CD14-positive monocyte (primary cell): ENCODE measurements around the gene C8G. TPM values are rescaled to one million over a fixed set of nuclear protein-coding genes. Genes with fewer than 3 reads are reported as not detected.

ENCODE experiments used
- DNase-seq, 3 donors: peaks; one replicate each; pipeline ENCODE4 v3.0.0-alpha.2; 2011 to 2022
- H2AFZ ChIP-seq: 2 replicates; pipeline ENCODE4 v1.6.0; 2012; ENCODE audit warnings: mild to moderate bottlenecking, low read depth, low read length, inconsistent platforms; ENCODE audit not compliant: insufficient read depth, poor library complexity, severe bottlenecking
- H3K27ac ChIP-seq, 2 donors: 1 replicate in 1 of 2; 2 replicates in 1 of 2; pipeline ENCODE4 v1.5.1; 2012 to 2013; ENCODE audit warnings: low read length in 2 of 2, control low read depth in 1 of 2, inconsistent platforms in 1 of 2, low read depth in 1 of 2, mild to moderate bottlenecking in 1 of 2
- H3K27me3 ChIP-seq, 2 donors: one replicate each; pipeline versions ENCODE4 v1.6.0 to v1.6.1; 2011 to 2013; ENCODE audit warnings: low read length in 2 of 2; ENCODE audit not compliant: control insufficient read depth in 2 of 2, insufficient read depth in 2 of 2
- H3K36me3 ChIP-seq, 2 donors: replicated peaks in 1 of 2; 1 replicate in 1 of 2; 2 replicates in 1 of 2; pipeline versions ENCODE4 v1.5.1 to v1.6.1; 2012 to 2013; ENCODE audit warnings: low read length in 2 of 2, control low read depth in 1 of 2, inconsistent platforms in 1 of 2, mild to moderate bottlenecking in 1 of 2; ENCODE audit not compliant: insufficient read depth in 2 of 2, control insufficient read depth in 1 of 2
- H3K4me1 ChIP-seq, 2 donors: 1 replicate in 1 of 2; 2 replicates in 1 of 2; pipeline versions ENCODE4 v1.5.1 to v1.6.1; 2012 to 2013; ENCODE audit warnings: low read length in 2 of 2, control low read depth in 1 of 2, inconsistent platforms in 1 of 2, mild to moderate bottlenecking in 1 of 2, moderate library complexity in 1 of 2; ENCODE audit not compliant: insufficient read depth in 2 of 2, control insufficient read depth in 1 of 2
- H3K4me2 ChIP-seq: replicated peaks from 2 replicates; pipeline ENCODE3; 2012; ENCODE audit warnings: low read length, moderate library complexity, mild to moderate bottlenecking; ENCODE audit not compliant: poor library complexity, severe bottlenecking; ENCODE audit errors: extremely low read depth
- H3K4me3 ChIP-seq, 3 experiments: fragments of 200-600 bp in 1 of 3; sonication (generic) in 1 of 3; replicated peaks in 1 of 3; 1 replicate in 2 of 3; 2 replicates in 1 of 3; pipeline ENCODE4 v1.5.1; 2011 to 2013; ENCODE audit warnings: low read length in 3 of 3, mild to moderate bottlenecking in 3 of 3, control low read depth in 2 of 3, low read depth in 2 of 3, inconsistent platforms in 1 of 3, moderate library complexity in 1 of 3
- H3K79me2 ChIP-seq: 2 replicates; pipeline ENCODE4 v1.6.0; 2012; ENCODE audit warnings: mild to moderate bottlenecking, control low read depth, inconsistent platforms, low read length, moderate library complexity; ENCODE audit not compliant: insufficient read depth
- H3K9ac ChIP-seq: 2 replicates; pipeline ENCODE4 v1.6.0; 2017; ENCODE audit warnings: low read length, mild to moderate bottlenecking; ENCODE audit not compliant: insufficient read depth, poor library complexity, severe bottlenecking
- H3K9me3 ChIP-seq, 2 donors: replicated peaks in 1 of 2; 1 replicate in 1 of 2; 2 replicates in 1 of 2; pipeline versions ENCODE4 v1.5.1 to v1.6.1; 2012 to 2013; ENCODE audit warnings: low read length in 2 of 2, control low read depth in 1 of 2; ENCODE audit not compliant: control insufficient read depth in 1 of 2, insufficient read depth in 1 of 2
- H4K20me1 ChIP-seq: 2 replicates; pipeline ENCODE4 v1.6.0; 2012; ENCODE audit warnings: mild to moderate bottlenecking, low read length, control low read depth, moderate library complexity; ENCODE audit not compliant: insufficient read depth
- H3K27ac Mint-ChIP-seq, 7 donors: one replicate each; pipeline ENCODE4 v1.8.0; 2020; ENCODE audit warnings: mild to moderate bottlenecking in 7 of 7, mixed read lengths in 7 of 7, moderate library complexity in 6 of 7, inconsistent platforms in 2 of 7
- H3K27me3 Mint-ChIP-seq, 3 donors: one replicate each; pipeline ENCODE4 v1.8.0; 2021 to 2022; ENCODE audit warnings: low read depth in 3 of 3, mild to moderate bottlenecking in 3 of 3, mixed read lengths in 3 of 3, moderate library complexity in 3 of 3, inconsistent platforms in 1 of 3
- H3K36me3 Mint-ChIP-seq, 2 donors: one replicate each; pipeline ENCODE4 v1.8.0; 2020; ENCODE audit warnings: mixed read lengths in 2 of 2, inconsistent platforms in 1 of 2, mild to moderate bottlenecking in 1 of 2
- H3K4me1 Mint-ChIP-seq: one replicate; pipeline ENCODE4 v1.8.0; 2020; ENCODE audit warnings: mild to moderate bottlenecking, mixed read lengths
- H3K4me3 Mint-ChIP-seq, 2 donors: one replicate each; pipeline ENCODE4 v1.8.0; 2020; ENCODE audit warnings: mild to moderate bottlenecking in 2 of 2, mixed read lengths in 2 of 2, moderate library complexity in 1 of 2
- H3K9me3 Mint-ChIP-seq, 7 donors: one replicate each; pipeline ENCODE4 v1.8.0; 2020 to 2022; ENCODE audit warnings: mixed read lengths in 7 of 7, mild to moderate bottlenecking in 6 of 7, moderate library complexity in 6 of 7, inconsistent platforms in 2 of 7
- WGBS: methylation state at CpG from one replicate; pipeline ENCODE4 v1.1.5; 2013; ENCODE audit warnings: missing lambda C conversion rate; ENCODE audit not compliant: insufficient coverage; 5-methylcytosine and 5-hydroxymethylcytosine counted together
- intact Hi-C, 2 donors: fragments of 100-400 bp; cut with micrococcal nuclease; formaldehyde crosslinking; loops; one replicate each; pipeline versions ENCODE4 v1.15.0 to v1.15.1; 2023
- polyA plus RNA-seq, 3 donors: library from polyadenylated mRNA; depleted of rRNA in 1 of 3; unstranded in 2 of 3; stranded (reverse) in 1 of 3; fragments of 300-500 nt in 2 of 3; fragments of >200 nt in 1 of 3; fragmentation: Illumina TruSeq in 2 of 3; gene quantifications; 1 replicate in 2 of 3; 2 replicates in 1 of 3; pipeline ENCODE4 v1.2.3, GENCODE V29; 2012 to 2021
- TF ChIP-seq, protein P1 (sequence below): fragments of 200-600 bp; IDR thresholded peaks from one replicate; pipeline ENCODE4 v1.8.0; 2022; ENCODE audit warnings: antibody characterized with exemption, mild to moderate bottlenecking

The C8G gene
- polyA plus RNA-seq, 3 donors = 0.55 to 0.72 TPM; not detected in 1

DNA sequence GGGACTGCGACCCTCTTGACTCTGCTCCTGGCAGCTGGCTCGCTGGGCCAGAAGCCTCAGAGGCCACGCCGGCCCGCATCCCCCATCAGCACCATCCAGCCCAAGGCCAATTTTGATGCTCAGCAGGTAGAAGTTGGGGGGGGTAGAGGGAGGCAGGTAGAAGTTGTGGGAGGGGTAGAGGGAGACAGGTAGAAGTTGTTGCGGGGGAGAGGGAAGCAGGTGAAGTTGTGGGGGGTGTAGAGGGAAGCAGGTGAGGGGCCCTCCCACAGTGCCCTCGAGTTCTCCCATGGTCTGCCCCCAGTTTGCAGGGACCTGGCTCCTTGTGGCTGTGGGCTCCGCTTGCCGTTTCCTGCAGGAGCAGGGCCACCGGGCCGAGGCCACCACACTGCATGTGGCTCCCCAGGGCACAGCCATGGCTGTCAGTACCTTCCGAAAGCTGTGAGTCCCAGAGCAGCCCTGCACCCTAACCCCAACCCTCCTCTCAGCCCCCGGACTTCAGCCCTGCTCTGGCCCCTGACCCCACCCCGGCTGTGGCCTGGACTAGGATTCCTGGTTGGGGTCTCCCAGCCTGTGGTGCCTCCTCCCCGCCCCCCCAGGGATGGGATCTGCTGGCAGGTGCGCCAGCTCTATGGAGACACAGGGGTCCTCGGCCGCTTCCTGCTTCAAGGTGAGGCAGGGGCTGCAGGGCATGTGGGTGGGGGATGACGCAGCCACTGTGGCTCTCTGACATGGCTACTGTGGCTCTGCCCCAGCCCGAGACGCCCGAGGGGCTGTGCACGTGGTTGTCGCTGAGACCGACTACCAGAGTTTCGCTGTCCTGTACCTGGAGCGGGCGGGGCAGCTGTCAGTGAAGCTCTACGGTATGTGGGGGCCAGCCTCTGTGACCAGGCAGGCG lies 537 bp downstream of the C8G start:
- Histone ChIP-seq H3K9ac (no peak overlapping the region), H3K4me2 (no peak overlapping the region), H3K36me3 (peaks cover 25 to 27% of the 10 kb centered on the region in 2 donors), H3K79me2 (peaks cover 20% of the 10 kb centered on the region), H3K4me3 (no peak overlapping the region), H3K4me1 (peaks cover 24 to 38% of the 10 kb centered on the region in 2 donors), H3K27ac (no peak overlapping the region), H3K9me3 (no peaks in the 10 kb centered on the region), H4K20me1 (peaks cover 33% of the 10 kb centered on the region), H2AFZ (no peak overlapping the region), H3K27me3 (no peaks in the 10 kb centered on the region)
- Mint-ChIP-seq H3K9me3 (no peaks in the 10 kb centered on the region), H3K27me3 (peaks cover 0 to 6% (median 4%) of the 10 kb centered on the region in 3 donors), H3K36me3 (peaks cover 16 to 27% of the 10 kb centered on the region in 2 donors), H3K27ac (peak overlapping the region in 1 of 7 donors; percentile 71), H3K4me3 (no peak overlapping the region), H3K4me1 (peaks cover 15% of the 10 kb centered on the region)
- DNase-seq = no peak
- TF ChIP-seq, protein P1, sequence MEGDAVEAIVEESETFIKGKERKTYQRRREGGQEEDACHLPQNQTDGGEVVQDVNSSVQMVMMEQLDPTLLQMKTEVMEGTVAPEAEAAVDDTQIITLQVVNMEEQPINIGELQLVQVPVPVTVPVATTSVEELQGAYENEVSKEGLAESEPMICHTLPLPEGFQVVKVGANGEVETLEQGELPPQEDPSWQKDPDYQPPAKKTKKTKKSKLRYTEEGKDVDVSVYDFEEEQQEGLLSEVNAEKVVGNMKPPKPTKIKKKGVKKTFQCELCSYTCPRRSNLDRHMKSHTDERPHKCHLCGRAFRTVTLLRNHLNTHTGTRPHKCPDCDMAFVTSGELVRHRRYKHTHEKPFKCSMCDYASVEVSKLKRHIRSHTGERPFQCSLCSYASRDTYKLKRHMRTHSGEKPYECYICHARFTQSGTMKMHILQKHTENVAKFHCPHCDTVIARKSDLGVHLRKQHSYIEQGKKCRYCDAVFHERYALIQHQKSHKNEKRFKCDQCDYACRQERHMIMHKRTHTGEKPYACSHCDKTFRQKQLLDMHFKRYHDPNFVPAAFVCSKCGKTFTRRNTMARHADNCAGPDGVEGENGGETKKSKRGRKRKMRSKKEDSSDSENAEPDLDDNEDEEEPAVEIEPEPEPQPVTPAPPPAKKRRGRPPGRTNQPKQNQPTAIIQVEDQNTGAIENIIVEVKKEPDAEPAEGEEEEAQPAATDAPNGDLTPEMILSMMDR = no peak
- intact Hi-C loops = loop anchor here (2.0 to 10.0 kb wide), 4 partner anchors 59 to 141 kb away; partner anchors contain the start of genes AJM1 (in 1 of the 2), FUT7 (in 1 of the 2), PHPT1 (in 1 of the 2) and RABL6 (in 1 of the 2)
- 81% methylated on average over 18 of the region's 30 CpGs for WGBS

DNA sequence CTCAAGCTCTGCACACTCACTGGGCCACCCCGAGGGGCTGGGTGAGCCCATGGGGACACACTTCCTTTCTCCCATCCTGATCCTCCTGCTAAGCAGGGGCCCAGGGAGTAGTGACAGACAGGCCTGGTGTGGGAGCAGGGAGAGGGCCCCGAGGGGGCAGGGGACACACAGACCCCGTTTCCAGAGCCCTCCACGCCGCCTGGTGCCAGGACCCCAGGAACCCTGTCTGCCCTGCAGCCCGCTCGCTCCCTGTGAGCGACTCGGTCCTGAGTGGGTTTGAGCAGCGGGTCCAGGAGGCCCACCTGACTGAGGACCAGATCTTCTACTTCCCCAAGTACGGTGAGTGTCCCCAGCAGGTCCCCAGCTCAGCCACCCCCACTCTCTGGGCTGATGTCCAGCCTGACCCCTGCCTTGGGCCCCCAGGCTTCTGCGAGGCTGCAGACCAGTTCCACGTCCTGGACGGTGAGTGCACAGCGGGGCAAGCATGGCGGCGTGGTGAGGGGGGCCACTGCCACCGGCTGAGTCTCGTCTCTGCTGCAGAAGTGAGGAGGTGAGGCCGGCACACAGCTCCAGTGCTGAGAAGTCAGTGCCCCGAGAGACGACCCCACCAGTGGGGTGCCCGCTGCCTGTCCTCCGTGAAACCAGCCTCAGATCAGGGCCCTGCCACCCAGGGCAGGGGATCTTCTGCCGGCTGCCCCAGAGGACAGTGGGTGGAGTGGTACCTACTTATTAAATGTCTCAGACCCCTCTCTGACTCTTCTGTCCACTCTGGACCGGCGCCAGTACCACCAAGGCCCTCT lies 1.4 kb downstream of the C8G start:
- Mint-ChIP-seq H3K9me3 (no peaks in the 10 kb centered on the region), H3K4me3 (no peak overlapping the region), H3K27me3 (peaks cover 0 to 6% (median 4%) of the 10 kb centered on the region in 3 donors), H3K36me3 (peaks cover 8 to 19% of the 10 kb centered on the region in 2 donors), H3K27ac (no peak overlapping the region), H3K4me1 (peaks cover 15% of the 10 kb centered on the region)
- Histone ChIP-seq H3K27ac (no peak overlapping the region), H2AFZ (no peak overlapping the region), H3K9ac (no peak overlapping the region), H3K4me2 (no peak overlapping the region), H3K9me3 (no peaks in the 10 kb centered on the region), H3K79me2 (peaks cover 20% of the 10 kb centered on the region), H3K27me3 (no peaks in the 10 kb centered on the region), H3K36me3 (peaks cover 16 to 18% of the 10 kb centered on the region in 2 donors), H3K4me3 (no peak overlapping the region), H4K20me1 (peaks cover 25% of the 10 kb centered on the region), H3K4me1 (peaks cover 25 to 41% of the 10 kb centered on the region in 2 donors)
- DNase-seq = no peak
- TF ChIP-seq, protein P1 = no peak
- intact Hi-C loops = loop anchor here (10.0 kb wide), 3 partner anchors 88 to 142 kb away; partner anchors contain the start of genes AJM1 (in 1 of the 2), FUT7 (in 1 of the 2), PHPT1 (in 1 of the 2) and RABL6 (in 1 of the 2)
- 84% methylated on average over 20 of the region's 27 CpGs for WGBS
